Prostate gland (tissue), 2 donors: ENCODE data around the gene SLC16A10.
"Not testable (repeated sequence)": the region's sequence is repeated elsewhere in the genome, so short reads cannot be mapped to it uniquely, and the experiment has no call there.

Experiments used
- CTCF ChIP-seq, 4 experiments: fragments of 200-600 bp in 2 of 4; fragments of 450-650 bp in 2 of 4; sonication (generic) in 2 of 4; IDR thresholded peaks; 1 replicate in 3 of 4; 2 replicates in 1 of 4; pipeline ENCODE4 v1.5.1; 2016 to 2019; ENCODE audit warnings: antibody characterized with exemption in 4 of 4, mild to moderate bottlenecking in 2 of 4, moderate library complexity in 2 of 4
- POLR2A ChIP-seq: fragments of 450-650 bp; IDR thresholded peaks from one replicate; pipeline ENCODE4 v1.6.1; 2016; ENCODE audit warnings: antibody characterized with exemption, mild to moderate bottlenecking
- POLR2AphosphoS5 ChIP-seq: sonication (generic); formaldehyde crosslinking; IDR thresholded peaks from one replicate; pipeline ENCODE4 v1.6.1; 2017; ENCODE audit warnings: antibody characterized with exemption

DNA sequence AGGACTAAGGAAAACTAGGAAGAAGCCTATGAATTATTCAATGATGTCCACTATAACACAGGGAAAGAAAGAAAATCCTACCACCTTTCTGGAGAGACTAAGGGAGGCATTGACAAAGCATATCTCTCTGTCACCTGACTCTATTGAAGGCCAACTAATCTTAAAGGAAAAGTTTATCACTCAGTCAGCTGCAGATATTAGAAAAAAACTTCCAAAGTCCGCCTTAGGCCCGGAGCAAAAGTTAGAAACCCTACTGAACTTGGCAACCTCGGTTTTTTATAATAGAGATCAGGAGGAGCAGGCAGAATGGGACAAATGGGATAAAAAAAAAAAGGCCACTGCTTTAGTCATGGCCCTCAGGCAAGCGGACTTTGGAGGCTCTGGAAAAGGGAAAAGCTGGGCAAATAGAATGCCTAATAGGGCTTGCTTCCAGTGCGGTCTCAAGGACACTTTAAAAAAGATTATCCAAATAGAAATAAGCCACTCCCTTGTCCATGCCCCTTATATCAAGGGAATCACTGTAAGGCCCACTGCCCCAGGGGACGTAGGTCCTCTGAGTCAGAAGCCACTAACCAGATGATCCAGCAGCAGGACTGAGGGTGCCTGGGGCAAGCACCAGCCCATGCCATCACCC, 47.0 kb downstream of the SLC16A10 start:
- TF ChIP-seq CTCF (IDR thresholded peaks at IDR 0.05); POLR2A; POLR2AphosphoS5: not testable (repeated sequence)
